Measurements from ENCODE around the gene TCAIM. TPM values are rescaled to one million over a fixed set of nuclear protein-coding genes. Genes with fewer than 3 reads are reported as not detected.

TCAIM gene
- total RNA-seq, 1 experiment from 2014 or later = 18.4 TPM

GRCh38 chr3:44330444-44330843, 8.1 kb upstream of the TCAIM start:
- Histone ChIP-seq H3K9ac (ENCODE audit: low read length) (no peak overlapping the region), H2AFZ (ENCODE audit: low read depth, low read length, poor library complexity, severe bottlenecking) (no peak overlapping the region), H3K9me2 (ENCODE audit: insufficient read depth) (no peaks in the 10 kb centered on the region), H3K36me3 (ENCODE audit: control insufficient read depth in 1 of 2, insufficient read depth in 2 of 2, low read length in 2 of 2) (no peaks in the 10 kb centered on the region), H3K4me1 (ENCODE audit: control insufficient read depth in 1 of 2, insufficient read depth in 2 of 2, low read length in 2 of 2) (peaks cover 0 to 4% of the 10 kb centered on the region in 2 experiments; a peak in 1 of 4 replicates), H3K27me3 (ENCODE audit: insufficient read depth, low read length) (no peaks in the 10 kb centered on the region; the same call in 1 of the 2 replicates), H3K79me2 (ENCODE audit: insufficient read depth, low read length) (no peaks in the 10 kb centered on the region), H3K4me2 (ENCODE audit: low read length) (no peak overlapping the region), H4K20me1 (ENCODE audit: insufficient read depth) (no peaks in the 10 kb centered on the region), H3K9me3 (ENCODE audit: control insufficient read depth in 1 of 2, insufficient read depth in 1 of 2, low read depth in 1 of 2, low read length in 2 of 2) (no peaks in the 10 kb centered on the region), H3K4me3 (replicated peaks in 1 of 2; ENCODE audit: low read depth in 1 of 2, low read length in 2 of 2) (no peak overlapping the region), H3K27ac (ENCODE audit: low read depth, low read length) (no peak overlapping the region)
- no peak for TF ChIP-seq POLR2A (IDR thresholded peaks at IDR 0.05; ENCODE audit: borderline replicate concordance, extremely low read depth, insufficient read depth, insufficient read length)
- BruUV-seq (replicated peaks) = no TSS peak
- CTCF ChIA-PET = no interaction called here
- ATAC-seq = no peak
- no peak for DNase-seq (ENCODE audit: low read depth, low spot score)
- RAD21 ChIA-PET (ENCODE audit: low non-redundant PET in 1 of 2, low total read pairs in 2 of 2, uncharacterized antibody in 2 of 2, unreplicated experiment in 2 of 2) = no interaction called here
- POLR2A ChIA-PET = interaction anchor here (0.8 kb wide), 1 partner anchor 9 kb away, joined by 3 read pairs; the partner anchor contains the start of gene TCAIM
- intact Hi-C loops (cut with micrococcal nuclease) = no loop called here

GRCh38 chr3:44334326-44334725, 4.2 kb upstream of the TCAIM start:
- peaks cover 5 to 16% of the 10 kb centered on the region in 2 experiments; a peak in 3 of 4 replicates for H3K4me1 ChIP-seq (ENCODE audit: control insufficient read depth in 1 of 2, insufficient read depth in 2 of 2, low read length in 2 of 2)
- H3K9me2 ChIP-seq (ENCODE audit: insufficient read depth) = no peaks in the 10 kb centered on the region
- H4K20me1 ChIP-seq (ENCODE audit: insufficient read depth) = no peaks in the 10 kb centered on the region
- H3K4me3 ChIP-seq (replicated peaks in 1 of 2; ENCODE audit: low read depth in 1 of 2, low read length in 2 of 2) = no peak overlapping the region
- peaks cover 8% of the 10 kb centered on the region for H3K79me2 ChIP-seq (ENCODE audit: insufficient read depth, low read length)
- H3K36me3 ChIP-seq (ENCODE audit: control insufficient read depth in 1 of 2, insufficient read depth in 2 of 2, low read length in 2 of 2) = no peaks in the 10 kb centered on the region
- DNase-seq (ENCODE audit: low read depth, low spot score) = no peak
- H3K27me3 ChIP-seq (ENCODE audit: insufficient read depth, low read length) = no peaks in the 10 kb centered on the region; the same call in 1 of the 2 replicates
- ChIA-PET CTCF (no interaction called here), RAD21 (ENCODE audit: low non-redundant PET in 1 of 2, low total read pairs in 2 of 2, uncharacterized antibody in 2 of 2, unreplicated experiment in 2 of 2) (no interaction called here), POLR2A (no interaction called here)
- H2AFZ ChIP-seq (ENCODE audit: low read depth, low read length, poor library complexity, severe bottlenecking) = no peak overlapping the region
- no TSS peak for BruUV-seq (replicated peaks)
- intact Hi-C loops (cut with micrococcal nuclease) = no loop called here
- H3K9me3 ChIP-seq (ENCODE audit: control insufficient read depth in 1 of 2, insufficient read depth in 1 of 2, low read depth in 1 of 2, low read length in 2 of 2) = no peaks in the 10 kb centered on the region
- no peak overlapping the region for H3K27ac ChIP-seq (ENCODE audit: low read depth, low read length)
- H3K9ac ChIP-seq (ENCODE audit: low read length) = no peak overlapping the region
- H3K4me2 ChIP-seq (ENCODE audit: low read length) = no peak overlapping the region
- ATAC-seq = no peak
- TF ChIP-seq TCF7L2 (IDR thresholded peaks at IDR 0.05; ENCODE audit: borderline replicate concordance, extremely low read depth, insufficient read depth, insufficient read length) (no peak), ELF1 (IDR thresholded peaks at IDR 0.05; ENCODE audit: borderline replicate concordance, low read depth) (no peak), EZH2 (IDR thresholded peaks at IDR 0.05) (no peak), SRF (IDR thresholded peaks at IDR 0.05; ENCODE audit: low read depth) (no peak), POLR2AphosphoS5 (IDR thresholded peaks at IDR 0.05; ENCODE audit: low read depth, low read length) (no peak), EZH2phosphoT487 (IDR thresholded peaks at IDR 0.05; ENCODE audit: borderline replicate concordance) (no peak), POLR2A (IDR thresholded peaks at IDR 0.05; ENCODE audit: borderline replicate concordance, extremely low read depth, insufficient read depth, insufficient read length) (no peak), JUND (IDR thresholded peaks at IDR 0.05) (no peak), CEBPB (IDR thresholded peaks at IDR 0.05; ENCODE audit: low read depth) (no peak), FOSL1 (IDR thresholded peaks at IDR 0.05; ENCODE audit: low read depth) (no peak)
- TF ChIP-seq, protein P1, sequence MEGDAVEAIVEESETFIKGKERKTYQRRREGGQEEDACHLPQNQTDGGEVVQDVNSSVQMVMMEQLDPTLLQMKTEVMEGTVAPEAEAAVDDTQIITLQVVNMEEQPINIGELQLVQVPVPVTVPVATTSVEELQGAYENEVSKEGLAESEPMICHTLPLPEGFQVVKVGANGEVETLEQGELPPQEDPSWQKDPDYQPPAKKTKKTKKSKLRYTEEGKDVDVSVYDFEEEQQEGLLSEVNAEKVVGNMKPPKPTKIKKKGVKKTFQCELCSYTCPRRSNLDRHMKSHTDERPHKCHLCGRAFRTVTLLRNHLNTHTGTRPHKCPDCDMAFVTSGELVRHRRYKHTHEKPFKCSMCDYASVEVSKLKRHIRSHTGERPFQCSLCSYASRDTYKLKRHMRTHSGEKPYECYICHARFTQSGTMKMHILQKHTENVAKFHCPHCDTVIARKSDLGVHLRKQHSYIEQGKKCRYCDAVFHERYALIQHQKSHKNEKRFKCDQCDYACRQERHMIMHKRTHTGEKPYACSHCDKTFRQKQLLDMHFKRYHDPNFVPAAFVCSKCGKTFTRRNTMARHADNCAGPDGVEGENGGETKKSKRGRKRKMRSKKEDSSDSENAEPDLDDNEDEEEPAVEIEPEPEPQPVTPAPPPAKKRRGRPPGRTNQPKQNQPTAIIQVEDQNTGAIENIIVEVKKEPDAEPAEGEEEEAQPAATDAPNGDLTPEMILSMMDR (IDR thresholded peaks at IDR 0.05 in 2 of 3, conservative IDR thresholded peaks at IDR 0.05 in 1 of 3; ENCODE audit: borderline replicate concordance in 1 of 3, insufficient read depth in 1 of 3, low read depth in 2 of 3, low read length in 2 of 3) = no peak
- TF ChIP-seq, protein P2, sequence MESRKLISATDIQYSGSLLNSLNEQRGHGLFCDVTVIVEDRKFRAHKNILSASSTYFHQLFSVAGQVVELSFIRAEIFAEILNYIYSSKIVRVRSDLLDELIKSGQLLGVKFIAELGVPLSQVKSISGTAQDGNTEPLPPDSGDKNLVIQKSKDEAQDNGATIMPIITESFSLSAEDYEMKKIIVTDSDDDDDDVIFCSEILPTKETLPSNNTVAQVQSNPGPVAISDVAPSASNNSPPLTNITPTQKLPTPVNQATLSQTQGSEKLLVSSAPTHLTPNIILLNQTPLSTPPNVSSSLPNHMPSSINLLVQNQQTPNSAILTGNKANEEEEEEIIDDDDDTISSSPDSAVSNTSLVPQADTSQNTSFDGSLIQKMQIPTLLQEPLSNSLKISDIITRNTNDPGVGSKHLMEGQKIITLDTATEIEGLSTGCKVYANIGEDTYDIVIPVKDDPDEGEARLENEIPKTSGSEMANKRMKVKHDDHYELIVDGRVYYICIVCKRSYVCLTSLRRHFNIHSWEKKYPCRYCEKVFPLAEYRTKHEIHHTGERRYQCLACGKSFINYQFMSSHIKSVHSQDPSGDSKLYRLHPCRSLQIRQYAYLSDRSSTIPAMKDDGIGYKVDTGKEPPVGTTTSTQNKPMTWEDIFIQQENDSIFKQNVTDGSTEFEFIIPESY (IDR thresholded peaks at IDR 0.05; ENCODE audit: extremely low read depth, insufficient replicate concordance, low read length) = no peak
- TF ChIP-seq, protein P3, sequence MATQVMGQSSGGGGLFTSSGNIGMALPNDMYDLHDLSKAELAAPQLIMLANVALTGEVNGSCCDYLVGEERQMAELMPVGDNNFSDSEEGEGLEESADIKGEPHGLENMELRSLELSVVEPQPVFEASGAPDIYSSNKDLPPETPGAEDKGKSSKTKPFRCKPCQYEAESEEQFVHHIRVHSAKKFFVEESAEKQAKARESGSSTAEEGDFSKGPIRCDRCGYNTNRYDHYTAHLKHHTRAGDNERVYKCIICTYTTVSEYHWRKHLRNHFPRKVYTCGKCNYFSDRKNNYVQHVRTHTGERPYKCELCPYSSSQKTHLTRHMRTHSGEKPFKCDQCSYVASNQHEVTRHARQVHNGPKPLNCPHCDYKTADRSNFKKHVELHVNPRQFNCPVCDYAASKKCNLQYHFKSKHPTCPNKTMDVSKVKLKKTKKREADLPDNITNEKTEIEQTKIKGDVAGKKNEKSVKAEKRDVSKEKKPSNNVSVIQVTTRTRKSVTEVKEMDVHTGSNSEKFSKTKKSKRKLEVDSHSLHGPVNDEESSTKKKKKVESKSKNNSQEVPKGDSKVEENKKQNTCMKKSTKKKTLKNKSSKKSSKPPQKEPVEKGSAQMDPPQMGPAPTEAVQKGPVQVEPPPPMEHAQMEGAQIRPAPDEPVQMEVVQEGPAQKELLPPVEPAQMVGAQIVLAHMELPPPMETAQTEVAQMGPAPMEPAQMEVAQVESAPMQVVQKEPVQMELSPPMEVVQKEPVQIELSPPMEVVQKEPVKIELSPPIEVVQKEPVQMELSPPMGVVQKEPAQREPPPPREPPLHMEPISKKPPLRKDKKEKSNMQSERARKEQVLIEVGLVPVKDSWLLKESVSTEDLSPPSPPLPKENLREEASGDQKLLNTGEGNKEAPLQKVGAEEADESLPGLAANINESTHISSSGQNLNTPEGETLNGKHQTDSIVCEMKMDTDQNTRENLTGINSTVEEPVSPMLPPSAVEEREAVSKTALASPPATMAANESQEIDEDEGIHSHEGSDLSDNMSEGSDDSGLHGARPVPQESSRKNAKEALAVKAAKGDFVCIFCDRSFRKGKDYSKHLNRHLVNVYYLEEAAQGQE (IDR thresholded peaks at IDR 0.05; ENCODE audit: low read depth) = no peak

Measured in HCT116 (cell line).